Dermis blood vessel endothelial cell (primary cell): Measurements from ENCODE around the gene LIF. TPM values are rescaled to one million over a fixed set of nuclear protein-coding genes. Genes with fewer than 3 reads are reported as not detected.

Experiments
- total RNA-seq: library from RNA; depleted of rRNA; stranded (reverse); fragments of >200 nt; gene quantifications from 2 replicates; pipeline ENCODE4 v1.2.3, GENCODE V29; 2014

The LIF gene
- total RNA-seq, 1 donor from 2014 or later, result 1.7 TPM

Other genes starting within 250 kb of the LIF start
- not detected in 2 replicates for gene HORMAD2, start 166.3 kb downstream of the LIF start, total RNA-seq
- not detected in 2 replicates for gene OSM, start 20.1 kb upstream of the LIF start, total RNA-seq
- gene CASTOR1, start 42.7 kb upstream of the LIF start, total RNA-seq, result 8.5 and 14.7 TPM in 2 replicates
- 10.6 and 11.7 TPM in 2 replicates for gene TBC1D10A, start 80.2 kb upstream of the LIF start, total RNA-seq
- gene SF3A1, start 110.1 kb upstream of the LIF start, total RNA-seq, result 17.5 and 34.9 TPM in 2 replicates
- 1.5 and 2.2 TPM in 2 replicates for gene CCDC157, start 110.2 kb upstream of the LIF start, total RNA-seq
- 15.1 and 29.3 TPM in 2 replicates for gene RNF215, start 140.7 kb upstream of the LIF start, total RNA-seq
- gene SEC14L2, start 150.3 kb upstream of the LIF start, total RNA-seq, result 16.2 and 17.0 TPM in 2 replicates
- gene MTFP1, start 179.0 kb upstream of the LIF start, total RNA-seq, result 31.7 and 36.8 TPM in 2 replicates
- gene SEC14L3, start 225.3 kb upstream of the LIF start, total RNA-seq, result not detected in 2 replicates